ENCODE results near the gene ZNF384. TPM values are rescaled to one million over a fixed set of nuclear protein-coding genes. Genes with fewer than 3 reads are reported as not detected.

The ZNF384 gene
- total and polyA plus RNA-seq, 2 donors, result 17.2 to 39.3 TPM

DNA sequence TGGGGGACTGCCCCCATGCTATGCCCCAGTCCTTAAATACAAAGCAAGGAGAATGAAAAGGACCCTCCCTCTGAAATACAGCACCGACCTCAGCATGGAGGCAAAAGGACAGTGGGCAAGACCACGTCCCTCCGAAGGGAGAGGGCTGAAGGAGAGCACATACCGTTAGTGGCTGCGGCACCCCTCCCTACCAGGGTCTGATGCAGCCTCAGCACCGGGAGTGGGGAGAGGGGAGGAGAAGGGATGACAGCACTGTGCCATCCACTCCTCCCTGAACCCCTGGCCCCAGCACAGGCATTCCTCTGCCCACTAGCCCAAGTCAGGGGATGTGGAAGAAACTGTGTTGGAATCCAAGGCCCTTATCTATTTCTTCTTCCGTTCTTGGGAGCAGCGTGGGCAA lies 38.3 kb downstream of the ZNF384 start:
- Histone ChIP-seq H3K36me3 (ENCODE audit: control insufficient read depth in 2 of 2, insufficient read depth in 2 of 2, low read length in 1 of 2) (peaks cover 52 to 65% of the 10 kb centered on the region in 2 donors), H3K27me3 (ENCODE audit: control insufficient read depth in 2 of 2, insufficient read depth in 1 of 2, low read length in 1 of 2) (peaks cover 0 to 3% of the 10 kb centered on the region in 2 donors), H3K27ac (ENCODE audit: low read depth in 1 of 2, low read length in 1 of 2) (no peak overlapping the region), H3K9me3 (ENCODE audit: control insufficient read depth in 2 of 2, insufficient read depth in 1 of 2, low read length in 1 of 2) (peaks cover 0 to 5% of the 10 kb centered on the region in 2 donors), H3K4me1 (ENCODE audit: control insufficient read depth in 2 of 2, insufficient read depth in 2 of 2, low read length in 2 of 2) (peaks cover 0 to 6% of the 10 kb centered on the region in 2 donors), H3K4me3 (ENCODE audit: low read length in 2 of 2) (no peak overlapping the region)
- no peak for DNase-seq (ENCODE audit: low read depth in 6 of 9, low spot score in 9 of 9)
- WGBS, result 97% methylated on average over 8 of the region's 8 CpGs

DNA sequence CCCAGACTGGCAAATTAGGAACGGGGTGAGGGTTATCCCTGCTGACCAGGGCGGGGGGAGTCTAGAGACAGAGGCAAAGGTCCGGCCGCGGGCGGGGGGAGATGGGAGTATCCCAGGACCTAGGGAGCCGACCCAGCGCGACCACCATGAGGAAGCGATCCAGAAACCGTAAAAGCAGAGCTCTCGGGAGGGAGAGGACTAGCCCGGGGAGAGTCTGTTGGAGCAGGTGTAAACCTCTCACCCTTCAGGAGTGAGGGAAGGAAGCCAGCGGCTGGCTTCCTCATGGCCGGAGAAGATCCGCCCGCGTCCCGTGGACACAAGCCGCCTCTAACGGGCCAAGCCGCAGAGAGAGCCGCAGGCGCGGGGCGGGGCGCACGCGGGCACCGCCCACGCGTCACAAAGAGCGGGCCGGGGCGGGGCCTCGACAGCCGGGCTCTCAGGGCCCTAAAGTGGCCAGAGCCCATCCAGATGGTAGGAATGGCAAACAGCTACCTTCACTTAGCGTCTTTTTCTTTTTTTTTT lies 42.0 kb downstream of the ZNF384 start, which contains the start of gene ACRBP:
TSS of gene ACRBP (minus strand) at position 350 of the 522 bp plus-strand sequence. CDS start at position 284, 66 bp downstream.
- WGBS, result 7% methylated on average over 38 of the region's 38 CpGs
- H3K9me3 ChIP-seq (ENCODE audit: control insufficient read depth in 2 of 2, insufficient read depth in 1 of 2, low read length in 1 of 2), result peaks cover 0 to 14% of the 10 kb centered on the region in 2 donors
- peaks cover 2 to 28% of the 10 kb centered on the region in 2 donors for H3K4me1 ChIP-seq (ENCODE audit: control insufficient read depth in 2 of 2, insufficient read depth in 2 of 2, low read length in 2 of 2)
- peak within 1 kb of the TSS in 1 of 2 donors; percentile 2 for H3K27ac ChIP-seq (ENCODE audit: low read depth in 1 of 2, low read length in 1 of 2)
- H3K27me3 ChIP-seq (ENCODE audit: control insufficient read depth in 2 of 2, insufficient read depth in 1 of 2, low read length in 1 of 2), result peaks cover 0 to 3% of the 10 kb centered on the region in 2 donors
- peak in 2 of 9 donors; percentile 37 to 57 for DNase-seq (ENCODE audit: low read depth in 6 of 9, low spot score in 9 of 9)
- H3K36me3 ChIP-seq (ENCODE audit: control insufficient read depth in 2 of 2, insufficient read depth in 2 of 2, low read length in 1 of 2), result peaks cover 33% of the 10 kb centered on the region in 2 donors
- peak within 1 kb of the TSS; percentile 37 to 42 for H3K4me3 ChIP-seq (ENCODE audit: low read length in 2 of 2)

DNA sequence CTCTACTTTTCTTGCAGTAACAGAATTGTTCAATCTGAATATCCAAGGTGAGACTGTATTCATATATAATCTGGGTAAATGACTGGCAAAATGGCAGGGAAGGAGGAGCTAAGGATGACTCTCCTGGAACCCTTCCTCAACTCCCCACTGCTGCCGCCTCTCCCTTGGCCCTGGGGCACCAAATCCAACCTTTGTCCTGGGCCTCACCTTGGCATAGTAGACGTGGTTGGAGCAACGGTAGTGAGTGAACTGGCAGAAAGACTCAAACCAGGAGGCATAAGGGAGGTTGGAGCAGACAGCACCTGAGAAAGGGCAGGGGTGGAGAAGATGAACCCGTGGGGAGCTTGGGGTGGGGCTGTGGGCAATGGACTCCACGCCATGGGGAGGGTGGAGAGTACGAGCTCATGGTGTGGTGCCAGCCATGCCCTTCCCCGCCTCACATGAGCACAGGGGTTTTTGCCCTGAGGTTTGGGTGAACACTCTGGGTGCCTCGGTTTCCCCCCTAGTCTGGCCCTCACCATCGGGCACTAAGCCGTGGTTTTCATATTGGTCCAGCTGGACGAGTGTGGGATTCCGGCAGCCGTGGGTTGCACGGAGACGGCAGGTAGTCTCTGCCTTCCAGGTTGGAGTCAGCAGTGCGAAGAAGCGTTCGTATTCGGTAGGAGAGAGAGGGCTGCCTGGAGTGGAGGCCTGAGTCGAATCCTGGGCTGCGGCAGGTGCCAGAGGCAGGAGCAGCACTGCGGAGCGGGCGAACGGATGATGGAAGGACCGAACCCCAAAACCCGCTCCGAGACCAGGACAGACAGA lies 42.7 kb downstream of the ZNF384 start:
- 70% methylated on average over 28 of the region's 28 CpGs for WGBS
- Histone ChIP-seq H3K4me1 (ENCODE audit: control insufficient read depth in 2 of 2, insufficient read depth in 2 of 2, low read length in 2 of 2) (peaks cover 2 to 28% of the 10 kb centered on the region in 2 donors), H3K27ac (ENCODE audit: low read depth in 1 of 2, low read length in 1 of 2) (no peak overlapping the region), H3K9me3 (ENCODE audit: control insufficient read depth in 2 of 2, insufficient read depth in 1 of 2, low read length in 1 of 2) (peaks cover 0 to 14% of the 10 kb centered on the region in 2 donors), H3K4me3 (ENCODE audit: low read length in 2 of 2) (peak overlapping the region; percentile 37 to 42), H3K27me3 (ENCODE audit: control insufficient read depth in 2 of 2, insufficient read depth in 1 of 2, low read length in 1 of 2) (peaks cover 0 to 3% of the 10 kb centered on the region in 2 donors), H3K36me3 (ENCODE audit: control insufficient read depth in 2 of 2, insufficient read depth in 2 of 2, low read length in 1 of 2) (peaks cover 26 to 27% of the 10 kb centered on the region in 2 donors)
- no peak for DNase-seq (ENCODE audit: low read depth in 6 of 9, low spot score in 9 of 9)

DNA sequence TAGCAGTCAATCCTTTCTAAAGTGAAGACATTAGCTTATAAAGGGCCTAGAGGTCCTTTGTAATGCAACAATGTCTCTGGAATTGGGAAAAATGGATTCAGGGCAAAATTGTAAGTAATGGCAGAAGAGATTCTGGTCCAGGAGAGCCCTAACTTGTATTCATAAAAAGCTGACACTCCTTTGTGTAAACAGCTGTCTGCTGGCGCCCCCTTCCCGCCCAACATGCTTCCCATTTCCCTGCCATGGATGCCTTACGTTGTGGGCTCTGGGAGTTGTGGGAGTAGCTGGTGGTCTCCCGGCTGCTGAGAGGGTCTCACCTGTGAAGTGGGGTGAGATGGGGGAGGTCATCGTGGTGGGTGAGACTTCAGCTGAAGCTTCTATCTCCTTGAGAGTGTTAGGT lies 44.3 kb downstream of the ZNF384 start:
- peaks cover 2 to 33% of the 10 kb centered on the region in 2 donors for H3K4me1 ChIP-seq (ENCODE audit: control insufficient read depth in 2 of 2, insufficient read depth in 2 of 2, low read length in 2 of 2)
- H3K27ac ChIP-seq (ENCODE audit: low read depth in 1 of 2, low read length in 1 of 2), result peak overlapping the region in 1 of 2 donors; percentile 61
- peaks cover 0 to 14% of the 10 kb centered on the region in 2 donors for H3K9me3 ChIP-seq (ENCODE audit: control insufficient read depth in 2 of 2, insufficient read depth in 1 of 2, low read length in 1 of 2)
- peaks cover 0 to 3% of the 10 kb centered on the region in 2 donors for H3K27me3 ChIP-seq (ENCODE audit: control insufficient read depth in 2 of 2, insufficient read depth in 1 of 2, low read length in 1 of 2)
- 86% methylated on average over 5 of the region's 5 CpGs for WGBS
- peaks cover 11 to 12% of the 10 kb centered on the region in 2 donors for H3K36me3 ChIP-seq (ENCODE audit: control insufficient read depth in 2 of 2, insufficient read depth in 2 of 2, low read length in 1 of 2)
- H3K4me3 ChIP-seq (ENCODE audit: low read length in 2 of 2), result no peak overlapping the region
- no peak for DNase-seq (ENCODE audit: low read depth in 6 of 9, low spot score in 9 of 9)

DNA sequence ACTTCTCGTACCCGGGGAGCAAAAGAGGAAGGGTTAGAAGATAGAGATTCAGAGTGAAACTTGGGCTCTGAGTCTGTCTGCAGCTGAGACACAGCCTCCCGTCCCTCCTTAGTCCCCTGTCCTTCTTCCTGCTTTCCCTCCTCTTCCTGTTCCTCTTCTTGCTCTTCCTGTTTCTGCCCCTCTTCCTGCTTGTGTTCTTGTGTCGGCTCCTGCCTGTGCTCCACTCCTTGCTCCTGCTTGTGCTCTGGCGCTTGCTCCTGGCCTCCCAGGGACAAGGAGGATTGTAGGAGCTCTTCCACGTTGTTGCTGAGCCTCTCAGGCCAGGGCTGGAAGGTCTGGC lies 44.9 kb downstream of the ZNF384 start:
- Histone ChIP-seq H3K27me3 (ENCODE audit: control insufficient read depth in 2 of 2, insufficient read depth in 1 of 2, low read length in 1 of 2) (peaks cover 0 to 3% of the 10 kb centered on the region in 2 donors), H3K9me3 (ENCODE audit: control insufficient read depth in 2 of 2, insufficient read depth in 1 of 2, low read length in 1 of 2) (peaks cover 0 to 14% of the 10 kb centered on the region in 2 donors), H3K36me3 (ENCODE audit: control insufficient read depth in 2 of 2, insufficient read depth in 2 of 2, low read length in 1 of 2) (peaks cover 11 to 12% of the 10 kb centered on the region in 2 donors), H3K27ac (ENCODE audit: low read depth in 1 of 2, low read length in 1 of 2) (peak overlapping the region; percentile 58 to 61), H3K4me1 (ENCODE audit: control insufficient read depth in 2 of 2, insufficient read depth in 2 of 2, low read length in 2 of 2) (peaks cover 2 to 40% of the 10 kb centered on the region in 2 donors), H3K4me3 (ENCODE audit: low read length in 2 of 2) (no peak overlapping the region)
- 56% methylated on average over 6 of the region's 6 CpGs for WGBS
- no peak for DNase-seq (ENCODE audit: low read depth in 6 of 9, low spot score in 9 of 9)

DNA sequence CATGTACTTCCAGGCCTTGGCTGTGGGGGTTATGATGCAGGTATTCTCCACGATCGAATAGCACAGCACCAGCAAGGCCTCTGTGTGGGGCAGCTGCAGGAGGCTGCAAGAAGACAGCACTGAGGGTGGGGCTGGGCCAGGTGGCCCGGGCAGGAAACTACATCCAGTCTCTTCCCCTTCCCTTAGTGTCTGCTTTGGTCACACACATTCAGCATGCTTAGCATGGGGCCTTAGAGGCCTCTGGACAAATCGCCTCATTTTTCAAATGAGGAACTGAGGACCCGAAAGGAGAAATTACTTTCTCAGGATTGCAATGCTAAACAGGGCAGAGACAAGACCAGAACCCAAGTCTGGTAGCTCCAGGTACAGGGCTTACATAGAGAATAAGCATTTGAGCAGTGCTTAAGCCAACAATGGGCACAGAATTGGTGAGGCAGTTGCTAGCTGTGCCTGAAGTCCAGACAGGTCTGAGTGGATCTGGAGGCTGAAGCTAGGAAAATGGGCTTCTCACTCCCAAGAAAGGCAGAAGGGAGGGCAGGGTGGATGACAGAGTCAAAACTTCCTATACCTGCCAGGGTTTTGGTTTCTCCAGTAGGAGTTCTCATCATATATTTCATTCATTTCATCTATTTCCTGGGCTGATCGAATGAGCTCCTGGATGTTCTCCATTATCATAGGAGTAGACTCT lies 45.5 kb downstream of the ZNF384 start:
- H3K27me3 ChIP-seq (ENCODE audit: control insufficient read depth in 2 of 2, insufficient read depth in 1 of 2, low read length in 1 of 2), result peaks cover 0 to 3% of the 10 kb centered on the region in 2 donors

DNA sequence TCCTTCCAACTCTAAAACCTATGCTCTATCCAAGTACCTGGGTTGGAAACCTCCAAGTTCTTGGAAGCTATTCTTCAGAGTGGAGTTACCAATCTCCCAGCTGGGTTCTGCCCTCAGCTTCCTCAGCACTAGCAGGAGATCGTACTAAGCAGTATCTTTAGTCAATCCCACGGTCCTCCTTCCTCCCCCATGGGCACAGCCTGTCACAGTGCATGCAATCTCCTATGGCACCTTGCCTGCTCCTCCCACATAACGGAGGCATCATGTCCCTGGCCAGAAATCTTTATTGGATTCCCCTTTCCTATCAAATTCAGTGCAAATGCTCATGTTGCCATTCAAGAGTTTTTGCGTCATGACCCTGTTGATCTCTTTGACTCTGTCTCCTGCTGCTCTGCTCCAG lies 48.0 kb downstream of the ZNF384 start:
- H3K27ac ChIP-seq (ENCODE audit: low read depth in 1 of 2, low read length in 1 of 2), result no peak overlapping the region
- no peak for DNase-seq (ENCODE audit: low read depth in 6 of 9, low spot score in 9 of 9)
- no peak overlapping the region for H3K4me3 ChIP-seq (ENCODE audit: low read length in 2 of 2)
- H3K4me1 ChIP-seq (ENCODE audit: control insufficient read depth in 2 of 2, insufficient read depth in 2 of 2, low read length in 2 of 2), result peaks cover 2 to 65% of the 10 kb centered on the region in 2 donors
- peaks cover 0 to 10% of the 10 kb centered on the region in 2 donors for H3K9me3 ChIP-seq (ENCODE audit: control insufficient read depth in 2 of 2, insufficient read depth in 1 of 2, low read length in 1 of 2)
- no peaks in the 10 kb centered on the region for H3K36me3 ChIP-seq (ENCODE audit: control insufficient read depth in 2 of 2, insufficient read depth in 2 of 2, low read length in 1 of 2)
- 92% methylated on average over 4 of the region's 4 CpGs for WGBS
- H3K27me3 ChIP-seq (ENCODE audit: control insufficient read depth in 2 of 2, insufficient read depth in 1 of 2, low read length in 1 of 2), result no peaks in the 10 kb centered on the region

More for the DNA sequence above, 45.5 kb downstream of the ZNF384 start:
- H3K4me1 ChIP-seq (ENCODE audit: control insufficient read depth in 2 of 2, insufficient read depth in 2 of 2, low read length in 2 of 2), result peaks cover 2 to 45% of the 10 kb centered on the region in 2 donors
- DNase-seq (ENCODE audit: low read depth in 6 of 9, low spot score in 9 of 9), result peak in 1 of 9 donors; percentile 47
- H3K4me3 ChIP-seq (ENCODE audit: low read length in 2 of 2), result no peak overlapping the region
- peaks cover 9 to 12% of the 10 kb centered on the region in 2 donors for H3K36me3 ChIP-seq (ENCODE audit: control insufficient read depth in 2 of 2, insufficient read depth in 2 of 2, low read length in 1 of 2)
- peaks cover 0 to 14% of the 10 kb centered on the region in 2 donors for H3K9me3 ChIP-seq (ENCODE audit: control insufficient read depth in 2 of 2, insufficient read depth in 1 of 2, low read length in 1 of 2)
- 78% methylated on average over 6 of the region's 6 CpGs for WGBS
- peak overlapping the region in 1 of 2 donors; percentile 48 for H3K27ac ChIP-seq (ENCODE audit: low read depth in 1 of 2, low read length in 1 of 2)

DNA sequence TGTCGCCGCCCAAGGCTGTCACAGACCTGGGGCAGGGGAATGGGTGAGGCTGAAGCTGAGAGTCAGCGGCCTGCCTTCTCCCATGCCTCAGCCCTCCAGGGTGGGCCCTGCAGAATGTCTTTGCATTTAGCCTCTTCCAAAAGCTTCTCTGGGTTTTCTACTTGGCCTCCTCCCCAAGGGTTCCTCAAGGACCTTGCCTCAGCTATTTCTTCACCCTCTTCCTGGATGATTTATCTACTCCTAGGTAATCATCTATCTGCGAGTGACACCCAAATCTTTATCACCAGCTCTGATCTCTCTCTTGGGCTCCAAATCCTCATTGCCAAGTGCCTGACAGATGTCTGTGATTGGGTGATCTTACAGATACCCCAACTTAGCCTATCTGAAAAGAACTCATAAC lies 48.7 kb downstream of the ZNF384 start:
- WGBS, result 94% methylated on average over 4 of the region's 4 CpGs

More for the DNA sequence above, 48.7 kb downstream of the ZNF384 start:
- no peak overlapping the region for H3K27ac ChIP-seq (ENCODE audit: low read depth in 1 of 2, low read length in 1 of 2)
- H3K4me1 ChIP-seq (ENCODE audit: control insufficient read depth in 2 of 2, insufficient read depth in 2 of 2, low read length in 2 of 2), result peaks cover 3 to 71% of the 10 kb centered on the region in 2 donors
- DNase-seq (ENCODE audit: low read depth in 6 of 9, low spot score in 9 of 9), result no peak
- H3K9me3 ChIP-seq (ENCODE audit: control insufficient read depth in 2 of 2, insufficient read depth in 1 of 2, low read length in 1 of 2), result peaks cover 0 to 10% of the 10 kb centered on the region in 2 donors
- H3K36me3 ChIP-seq (ENCODE audit: control insufficient read depth in 2 of 2, insufficient read depth in 2 of 2, low read length in 1 of 2), result no peaks in the 10 kb centered on the region
- no peaks in the 10 kb centered on the region for H3K27me3 ChIP-seq (ENCODE audit: control insufficient read depth in 2 of 2, insufficient read depth in 1 of 2, low read length in 1 of 2)
- no peak overlapping the region for H3K4me3 ChIP-seq (ENCODE audit: low read length in 2 of 2)

Measured in thymus (tissue), 11 donors.